Hepatocyte (in vitro differentiated cells): ENCODE measurements around the gene SRM.
"Not testable (repeated sequence)": the region's sequence is repeated elsewhere in the genome, so short reads cannot be mapped to it uniquely, and the experiment has no call there.

Experiments
- CTCF ChIP-seq: fragments of 200-600 bp; sonication (generic); IDR thresholded peaks from 2 replicates; pipeline ENCODE4 v1.5.1; 2016; ENCODE audit warnings: antibody characterized with exemption, mild to moderate bottlenecking; ENCODE audit not compliant: poor library complexity
- EZH2 ChIP-seq: fragments of 200-600 bp; sonication (generic); IDR thresholded peaks from 2 replicates; pipeline ENCODE4 v1.6.1; 2016; ENCODE audit warnings: antibody characterized with exemption, mild to moderate bottlenecking, borderline replicate concordance
- EZH2phosphoT487 ChIP-seq: fragments of 200-600 bp; sonication (generic); IDR thresholded peaks from one replicate; pipeline ENCODE4 v1.6.1; 2018; ENCODE audit warnings: antibody characterized with exemption, mild to moderate bottlenecking, low read depth, moderate library complexity; ENCODE audit not compliant: unreplicated experiment, severe bottlenecking

GRCh38 chr1:11083784-11084183, 24.0 kb upstream of the SRM start:
- not testable (repeated sequence) for TF ChIP-seq CTCF, EZH2phosphoT487, EZH2
